GM23338 (cell line): Measurements from ENCODE around the gene SH3D19. TPM values are rescaled to one million over a fixed set of nuclear protein-coding genes. Genes with fewer than 3 reads are reported as not detected.

Experiments used
- ATAC-seq: fragments of 200-7000 bp; cut with Tn5 transposase; 3 replicates; pipeline ENCODE4 v1.9.1; 2020
- DNase-seq: peaks from one replicate; pipeline ENCODE4 v3.0.0-alpha.2; 2015; ENCODE audit warnings: low spot score
- H2AFZ ChIP-seq: fragments of 200-600 bp; sonication (generic); 2 replicates; pipeline ENCODE4 v1.8.0; 2016; ENCODE audit warnings: antibody characterized with exemption, mild to moderate bottlenecking, moderate library complexity
- H3F3A ChIP-seq: fragments of 200-600 bp; sonication (generic); replicated peaks from 2 replicates; pipeline ENCODE4 v1.8.0; 2017; ENCODE audit warnings: antibody characterized with exemption, mixed run types, low read depth
- H3K27ac ChIP-seq: fragments of 200-600 bp; sonication (generic); 2 replicates; pipeline ENCODE4 v1.6.1; 2016; ENCODE audit warnings: low read depth
- H3K27me3 ChIP-seq: fragments of 200-600 bp; sonication (generic); 2 replicates; pipeline ENCODE4 v1.8.0; 2016; ENCODE audit warnings: mild to moderate bottlenecking, mixed run types, moderate library complexity; ENCODE audit not compliant: insufficient read depth
- H3K36me3 ChIP-seq: fragments of 200-600 bp; sonication (generic); 2 replicates; pipeline ENCODE4 v1.8.0; 2016; ENCODE audit warnings: mild to moderate bottlenecking; ENCODE audit not compliant: insufficient read depth
- H3K4me1 ChIP-seq: fragments of 200-600 bp; sonication (generic); 2 replicates; pipeline ENCODE4 v1.8.0; 2016; ENCODE audit warnings: mild to moderate bottlenecking, moderate library complexity; ENCODE audit not compliant: insufficient read depth
- H3K4me2 ChIP-seq: fragments of 200-600 bp; sonication (generic); 2 replicates; pipeline ENCODE4 v1.7.1; 2017; ENCODE audit warnings: mixed run types
- H3K4me3 ChIP-seq: fragments of 200-600 bp; sonication (generic); 2 replicates; pipeline ENCODE4 v1.6.1; 2016; ENCODE audit warnings: mixed run types
- H3K79me2 ChIP-seq: fragments of 200-600 bp; sonication (generic); replicated peaks from 2 replicates; pipeline ENCODE4 v1.8.0; 2017; ENCODE audit warnings: mild to moderate bottlenecking; ENCODE audit not compliant: insufficient read depth
- H3K9me2 ChIP-seq: fragments of 200-600 bp; sonication (generic); 2 replicates; pipeline ENCODE4 v1.8.0; 2017; ENCODE audit not compliant: insufficient read depth
- H4K20me1 ChIP-seq: fragments of 200-600 bp; sonication (generic); replicated peaks from 2 replicates; pipeline ENCODE4 v1.8.0; 2017; ENCODE audit warnings: mild to moderate bottlenecking; ENCODE audit not compliant: insufficient read depth
- H3K27ac Mint-ChIP-seq: 2 replicates; pipeline ENCODE4 v1.8.0; 2020; ENCODE audit warnings: inconsistent platforms, mild to moderate bottlenecking, moderate library complexity, mixed read lengths
- H3K27me3 Mint-ChIP-seq: 3 replicates; pipeline ENCODE4 v1.8.0; 2022; ENCODE audit warnings: low read depth, mild to moderate bottlenecking, moderate library complexity, mixed read lengths, inconsistent platforms; ENCODE audit not compliant: insufficient read depth, poor library complexity
- H3K36me3 Mint-ChIP-seq: 3 replicates; pipeline ENCODE4 v1.8.0; 2021; ENCODE audit warnings: low read depth, mild to moderate bottlenecking, inconsistent platforms, moderate library complexity, mixed read lengths
- H3K4me1 Mint-ChIP-seq: 3 replicates; pipeline ENCODE4 v1.8.0; 2020; ENCODE audit warnings: mild to moderate bottlenecking, inconsistent platforms, mixed read lengths
- H3K4me3 Mint-ChIP-seq: 3 replicates; pipeline ENCODE4 v1.8.0; 2021; ENCODE audit warnings: moderate library complexity, mild to moderate bottlenecking, inconsistent platforms, mixed read lengths
- H3K9me3 Mint-ChIP-seq: 3 replicates; pipeline ENCODE4 v1.8.0; 2020; ENCODE audit warnings: moderate library complexity, mild to moderate bottlenecking, inconsistent platforms, mixed read lengths
- ETS1 ChIP-seq: IDR thresholded peaks from 2 replicates; pipeline ENCODE4 v1.6.1; 2016; ENCODE audit warnings: antibody characterized with exemption
- EZH2 ChIP-seq: fragments of 200-600 bp; sonication (generic); IDR thresholded peaks from one replicate; pipeline ENCODE4 v1.8.0; 2017; ENCODE audit warnings: antibody characterized with exemption, mild to moderate bottlenecking, low read depth; ENCODE audit not compliant: unreplicated experiment
- EZH2phosphoT487 ChIP-seq: fragments of 200-600 bp; sonication (generic); IDR thresholded peaks from one replicate; pipeline ENCODE4 v1.8.1; 2018; ENCODE audit warnings: antibody characterized with exemption; ENCODE audit not compliant: unreplicated experiment
- JUNB ChIP-seq: IDR thresholded peaks from one replicate; pipeline ENCODE4 v1.6.1; 2016; ENCODE audit warnings: antibody characterized with exemption; ENCODE audit not compliant: unreplicated experiment
- NANOG ChIP-seq: IDR thresholded peaks from 2 replicates; pipeline ENCODE4 v1.6.1; 2016; ENCODE audit warnings: antibody characterized with exemption, borderline replicate concordance
- ZNF114 ChIP-seq: fragments of 250-450 bp; sonication (Bioruptor Pico); IDR thresholded peaks from 2 replicates; pipeline ENCODE4 v1.5.0; 2020; ENCODE audit warnings: mild to moderate bottlenecking, moderate library complexity
- ZNF331 ChIP-seq: fragments of 250-450 bp; sonication (Bioruptor Pico); IDR thresholded peaks from 2 replicates; pipeline ENCODE4 v1.5.0; 2020; ENCODE audit warnings: low read depth, mild to moderate bottlenecking, moderate library complexity
- polyA plus RNA-seq: library from polyadenylated mRNA; unstranded; fragments of >200 nt; fragmentation: Nextera tagmentation; extraction: Ambion mirVana; gene quantifications from 2 replicates; pipeline ENCODE4 v1.2.1, GENCODE V29; 2016
- total RNA-seq: library from RNA; depleted of rRNA; stranded (reverse); fragments of >200 nt; shearing (Covaris generic); gene quantifications from 2 replicates; pipeline ENCODE4 v1.2.3, GENCODE V29; 2014
- TF ChIP-seq, protein P1 (sequence below): fragments of 250-450 bp; sonication (Bioruptor Pico); IDR thresholded peaks from 2 replicates; pipeline ENCODE4 v1.5.0; 2020; ENCODE audit warnings: mild to moderate bottlenecking, moderate library complexity

The SH3D19 gene
- total and polyA plus RNA-seq, 2 experiments from 2014 or later = 25.3 to 57.4 TPM

- TF ChIP-seq, protein P1, sequence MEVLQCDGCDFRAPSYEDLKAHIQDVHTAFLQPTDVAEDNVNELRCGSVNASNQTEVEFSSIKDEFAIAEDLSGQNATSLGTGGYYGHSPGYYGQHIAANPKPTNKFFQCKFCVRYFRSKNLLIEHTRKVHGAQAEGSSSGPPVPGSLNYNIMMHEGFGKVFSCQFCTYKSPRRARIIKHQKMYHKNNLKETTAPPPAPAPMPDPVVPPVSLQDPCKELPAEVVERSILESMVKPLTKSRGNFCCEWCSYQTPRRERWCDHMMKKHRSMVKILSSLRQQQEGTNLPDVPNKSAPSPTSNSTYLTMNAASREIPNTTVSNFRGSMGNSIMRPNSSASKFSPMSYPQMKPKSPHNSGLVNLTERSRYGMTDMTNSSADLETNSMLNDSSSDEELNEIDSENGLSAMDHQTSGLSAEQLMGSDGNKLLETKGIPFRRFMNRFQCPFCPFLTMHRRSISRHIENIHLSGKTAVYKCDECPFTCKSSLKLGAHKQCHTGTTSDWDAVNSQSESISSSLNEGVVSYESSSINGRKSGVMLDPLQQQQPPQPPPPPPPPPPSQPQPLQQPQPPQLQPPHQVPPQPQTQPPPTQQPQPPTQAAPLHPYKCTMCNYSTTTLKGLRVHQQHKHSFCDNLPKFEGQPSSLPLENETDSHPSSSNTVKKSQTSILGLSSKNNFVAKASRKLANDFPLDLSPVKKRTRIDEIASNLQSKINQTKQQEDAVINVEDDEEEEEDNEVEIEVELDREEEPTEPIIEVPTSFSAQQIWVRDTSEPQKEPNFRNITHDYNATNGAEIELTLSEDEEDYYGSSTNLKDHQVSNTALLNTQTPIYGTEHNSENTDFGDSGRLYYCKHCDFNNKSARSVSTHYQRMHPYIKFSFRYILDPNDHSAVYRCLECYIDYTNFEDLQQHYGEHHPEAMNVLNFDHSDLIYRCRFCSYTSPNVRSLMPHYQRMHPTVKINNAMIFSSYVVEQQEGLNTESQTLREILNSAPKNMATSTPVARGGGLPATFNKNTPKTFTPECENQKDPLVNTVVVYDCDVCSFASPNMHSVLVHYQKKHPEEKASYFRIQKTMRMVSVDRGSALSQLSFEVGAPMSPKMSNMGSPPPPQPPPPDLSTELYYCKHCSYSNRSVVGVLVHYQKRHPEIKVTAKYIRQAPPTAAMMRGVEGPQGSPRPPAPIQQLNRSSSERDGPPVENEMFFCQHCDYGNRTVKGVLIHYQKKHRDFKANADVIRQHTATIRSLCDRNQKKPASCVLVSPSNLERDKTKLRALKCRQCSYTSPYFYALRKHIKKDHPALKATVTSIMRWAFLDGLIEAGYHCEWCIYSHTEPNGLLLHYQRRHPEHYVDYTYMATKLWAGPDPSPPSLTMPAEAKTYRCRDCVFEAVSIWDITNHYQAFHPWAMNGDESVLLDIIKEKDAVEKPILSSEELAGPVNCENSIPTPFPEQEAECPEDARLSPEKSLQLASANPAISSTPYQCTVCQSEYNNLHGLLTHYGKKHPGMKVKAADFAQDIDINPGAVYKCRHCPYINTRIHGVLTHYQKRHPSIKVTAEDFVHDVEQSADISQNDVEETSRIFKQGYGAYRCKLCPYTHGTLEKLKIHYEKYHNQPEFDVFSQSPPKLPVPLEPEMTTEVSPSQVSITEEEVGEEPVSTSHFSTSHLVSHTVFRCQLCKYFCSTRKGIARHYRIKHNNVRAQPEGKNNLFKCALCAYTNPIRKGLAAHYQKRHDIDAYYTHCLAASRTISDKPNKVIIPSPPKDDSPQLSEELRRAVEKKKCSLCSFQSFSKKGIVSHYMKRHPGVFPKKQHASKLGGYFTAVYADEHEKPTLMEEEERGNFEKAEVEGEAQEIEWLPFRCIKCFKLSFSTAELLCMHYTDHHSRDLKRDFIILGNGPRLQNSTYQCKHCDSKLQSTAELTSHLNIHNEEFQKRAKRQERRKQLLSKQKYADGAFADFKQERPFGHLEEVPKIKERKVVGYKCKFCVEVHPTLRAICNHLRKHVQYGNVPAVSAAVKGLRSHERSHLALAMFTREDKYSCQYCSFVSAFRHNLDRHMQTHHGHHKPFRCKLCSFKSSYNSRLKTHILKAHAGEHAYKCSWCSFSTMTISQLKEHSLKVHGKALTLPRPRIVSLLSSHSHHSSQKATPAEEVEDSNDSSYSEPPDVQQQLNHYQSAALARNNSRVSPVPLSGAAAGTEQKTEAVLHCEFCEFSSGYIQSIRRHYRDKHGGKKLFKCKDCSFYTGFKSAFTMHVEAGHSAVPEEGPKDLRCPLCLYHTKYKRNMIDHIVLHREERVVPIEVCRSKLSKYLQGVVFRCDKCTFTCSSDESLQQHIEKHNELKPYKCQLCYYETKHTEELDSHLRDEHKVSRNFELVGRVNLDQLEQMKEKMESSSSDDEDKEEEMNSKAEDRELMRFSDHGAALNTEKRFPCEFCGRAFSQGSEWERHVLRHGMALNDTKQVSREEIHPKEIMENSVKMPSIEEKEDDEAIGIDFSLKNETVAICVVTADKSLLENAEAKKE = no peak
Measured at GRCh38 chr4:151344948-151345347, 19.5 kb upstream of the SH3D19 start (continued).

- Histone ChIP-seq H3K4me3 (no peak overlapping the region), H3K9me2 (peaks cover 5% of the 10 kb centered on the region), H2AFZ (no peak overlapping the region), H3K79me2 (no peaks in the 10 kb centered on the region), H3K4me1 (peaks cover 4% of the 10 kb centered on the region; the same call in 1 of the 2 replicates), H3K4me2 (no peak overlapping the region), H3F3A (no peaks in the 10 kb centered on the region; the same call in 1 of the 2 replicates), H4K20me1 (no peaks in the 10 kb centered on the region), H3K27me3 (no peaks in the 10 kb centered on the region), H3K27ac (no peak overlapping the region), H3K36me3 (no peaks in the 10 kb centered on the region)
- Mint-ChIP-seq H3K9me3 (no peaks in the 10 kb centered on the region), H3K4me3 (no peak overlapping the region), H3K4me1 (peaks cover 10% of the 10 kb centered on the region; the same call in 2 of the 3 replicates), H3K27me3 (peaks cover 1% of the 10 kb centered on the region), H3K36me3 (no peaks in the 10 kb centered on the region), H3K27ac (no peak overlapping the region)
- ATAC-seq (no peak), DNase-seq (no peak)
- no peak for TF ChIP-seq NANOG
- no peak for TF ChIP-seq EZH2phosphoT487
- TF ChIP-seq JUNB = no peak
- TF ChIP-seq ETS1 = no peak
- TF ChIP-seq ZNF331 (CRISPR knock-in tag) = no peak
- TF ChIP-seq EZH2 = no peak
- TF ChIP-seq ZNF114 (CRISPR knock-in tag) = no peak
- TF ChIP-seq, protein P1 = no peak
Measured at GRCh38 chr4:151340751-151341385, 15.5 kb upstream of the SH3D19 start.
